Measurements from ENCODE around the gene TSPAN17.

Gene TSPAN17

DNA sequence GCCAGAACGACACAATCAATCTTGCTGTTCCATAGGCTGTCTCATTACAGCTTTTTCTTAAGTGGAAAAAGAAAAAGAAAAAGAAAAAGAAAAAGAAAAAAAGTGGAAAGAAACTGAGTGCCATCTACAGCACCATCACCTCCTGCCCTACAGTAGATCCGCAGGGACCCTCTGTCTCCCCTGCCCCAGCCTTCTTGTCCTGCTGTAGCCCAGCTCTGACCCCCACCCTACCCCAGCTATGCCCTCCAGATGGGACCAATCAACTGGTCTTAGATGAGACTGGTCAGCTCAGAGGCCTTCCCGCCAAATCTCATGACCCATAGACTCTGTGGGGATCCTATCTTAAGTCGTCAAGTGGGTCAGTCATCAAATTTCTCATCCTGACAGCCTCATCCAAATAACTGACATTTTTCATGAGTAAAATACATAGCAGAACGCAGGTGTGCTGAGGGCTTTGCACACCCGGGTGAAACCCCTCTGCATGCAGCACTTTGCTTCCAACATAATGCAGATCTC lies 34.8 kb downstream of the TSPAN17 start:
- Histone ChIP-seq H3K27me3 (peaks cover 17% of the 10 kb centered on the region), H3K9me3 (peaks cover 16% of the 10 kb centered on the region), H3K9ac (no peak overlapping the region), H3K4me3 (no peak overlapping the region), H3K4me2 (no peak overlapping the region), H3K27ac (no peak overlapping the region), H3K4me1 (peaks cover 13% of the 10 kb centered on the region), H3K36me3 (no peaks in the 10 kb centered on the region), H4K20me1 (peaks cover under 1% of the 10 kb centered on the region; the same call in 1 of the 2 replicates)
- no peak for TF ChIP-seq Cebpa-rat (IDR thresholded peaks at IDR 0.05)

DNA sequence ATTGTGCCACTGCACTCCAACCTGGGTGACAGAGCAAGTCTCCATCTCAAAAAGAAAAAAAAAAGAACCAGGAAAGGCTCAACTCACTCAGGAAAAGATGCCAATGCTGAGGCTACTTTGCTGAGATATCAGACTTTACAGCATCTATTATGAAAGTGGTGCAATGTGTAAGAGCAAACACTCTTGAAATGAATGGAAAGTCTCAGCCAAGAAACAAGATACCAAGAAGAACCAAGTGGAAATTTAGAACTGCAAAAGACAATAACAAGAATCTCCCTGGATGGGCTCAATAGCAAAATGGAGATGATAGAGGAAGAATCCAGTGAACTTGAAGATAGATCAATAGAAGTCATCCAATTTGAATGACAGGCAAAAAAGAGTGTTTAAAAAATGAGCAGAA lies 37.7 kb downstream of the TSPAN17 start:
- H3K4me2 ChIP-seq = no peak overlapping the region
- no peaks in the 10 kb centered on the region for H3K4me1 ChIP-seq
- TF ChIP-seq Cebpa-rat (IDR thresholded peaks at IDR 0.05) = no peak
- no peaks in the 10 kb centered on the region for H3K36me3 ChIP-seq
- no peaks in the 10 kb centered on the region for H4K20me1 ChIP-seq
- H3K27ac ChIP-seq = no peak overlapping the region
- H3K9me3 ChIP-seq = peaks cover 30% of the 10 kb centered on the region
- H3K9ac ChIP-seq = no peak overlapping the region
- no peak overlapping the region for H3K4me3 ChIP-seq
- H3K27me3 ChIP-seq = peaks cover 11% of the 10 kb centered on the region

DNA sequence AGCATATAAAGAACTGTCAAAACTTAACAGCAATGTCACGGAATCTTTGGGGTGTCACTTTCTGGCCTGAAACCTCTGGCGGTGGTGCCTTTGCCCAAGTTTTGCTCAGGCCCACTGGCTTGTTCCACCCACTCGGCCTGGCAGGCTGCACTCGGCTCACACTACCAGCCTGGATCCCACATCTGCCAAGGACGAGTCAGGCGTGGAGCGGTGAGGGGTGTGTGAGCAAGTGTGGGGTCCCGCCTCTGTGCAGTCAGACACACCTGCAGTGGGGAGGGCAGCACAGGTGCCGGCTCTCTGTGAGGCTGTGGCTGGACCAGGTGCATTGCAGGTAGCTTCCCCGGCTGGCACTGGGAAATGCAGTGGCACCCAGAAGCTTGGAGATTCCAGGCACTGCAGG lies 40.0 kb downstream of the TSPAN17 start:
- H3K4me1 ChIP-seq = no peaks in the 10 kb centered on the region
- TF ChIP-seq Cebpa-rat (IDR thresholded peaks at IDR 0.05) = no peak

DNA sequence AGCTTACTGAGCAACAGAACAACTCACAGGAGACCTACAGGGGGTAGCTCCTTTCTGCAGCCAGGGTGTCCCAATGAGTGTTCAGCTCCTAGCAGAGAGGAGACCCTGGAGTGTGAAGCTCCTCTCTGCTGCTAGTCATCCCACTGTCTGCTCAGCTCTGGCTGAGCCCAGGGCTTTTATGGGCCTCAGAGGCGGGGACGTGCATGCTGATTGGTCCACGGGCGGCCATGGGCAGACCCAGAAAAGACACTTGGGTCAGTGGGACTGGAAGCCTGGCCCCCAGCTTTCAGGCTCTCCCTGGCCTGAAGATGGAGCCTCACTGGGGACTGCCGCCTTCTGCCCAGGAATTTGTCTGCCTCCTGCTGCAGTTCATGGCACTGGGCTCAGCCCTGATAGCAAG lies 40.6 kb downstream of the TSPAN17 start:
- Histone ChIP-seq H3K4me2 (no peak overlapping the region), H3K27ac (no peak overlapping the region), H3K4me1 (no peaks in the 10 kb centered on the region), H3K9me3 (peaks cover 30% of the 10 kb centered on the region), H3K9ac (no peak overlapping the region), H3K27me3 (peaks cover 18% of the 10 kb centered on the region), H3K4me3 (no peak overlapping the region), H4K20me1 (peaks cover 7% of the 10 kb centered on the region; the same call in 1 of the 2 replicates), H3K36me3 (no peaks in the 10 kb centered on the region)
- TF ChIP-seq Cebpa-rat (IDR thresholded peaks at IDR 0.05) = no peak

More for the DNA sequence above, 40.0 kb downstream of the TSPAN17 start:
- peaks cover 12% of the 10 kb centered on the region for H3K27me3 ChIP-seq
- no peak overlapping the region for H3K4me3 ChIP-seq
- H3K9me3 ChIP-seq = peaks cover 30% of the 10 kb centered on the region
- H3K36me3 ChIP-seq = no peaks in the 10 kb centered on the region
- H3K27ac ChIP-seq = no peak overlapping the region
- H4K20me1 ChIP-seq = peaks cover 1% of the 10 kb centered on the region; the same call in 1 of the 2 replicates
- H3K4me2 ChIP-seq = no peak overlapping the region
- no peak overlapping the region for H3K9ac ChIP-seq

DNA sequence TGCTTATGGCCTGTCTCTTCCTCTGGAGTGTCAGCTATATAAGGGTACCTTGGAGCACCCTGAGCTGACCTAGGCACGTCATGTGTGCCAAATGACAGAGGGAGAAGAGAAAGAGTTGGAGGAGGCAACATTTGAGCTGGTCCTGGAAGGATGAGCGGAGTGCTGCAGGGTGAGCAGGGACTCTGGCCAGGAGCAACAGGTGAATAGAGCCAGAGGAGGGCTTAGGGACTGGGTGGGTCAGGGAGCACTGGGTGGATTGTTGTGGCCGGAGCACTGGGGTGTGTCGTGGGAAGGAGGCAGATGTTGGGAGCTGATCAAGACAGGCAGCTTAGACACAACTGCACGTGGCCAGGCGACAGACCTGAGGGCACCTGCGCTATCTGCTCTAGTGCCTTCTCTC lies 43.6 kb downstream of the TSPAN17 start:
- H3K27ac ChIP-seq = no peak overlapping the region
- H3K9ac ChIP-seq = no peak overlapping the region
- no peaks in the 10 kb centered on the region for H3K36me3 ChIP-seq
- peaks cover 45% of the 10 kb centered on the region for H3K27me3 ChIP-seq
- peaks cover 14% of the 10 kb centered on the region for H3K9me3 ChIP-seq
- H3K4me3 ChIP-seq = no peak overlapping the region
- peaks cover 8% of the 10 kb centered on the region; the same call in 1 of the 2 replicates for H4K20me1 ChIP-seq
- no peak for TF ChIP-seq Cebpa-rat (IDR thresholded peaks at IDR 0.05)
- no peak overlapping the region for H3K4me2 ChIP-seq
- no peaks in the 10 kb centered on the region for H3K4me1 ChIP-seq

DNA sequence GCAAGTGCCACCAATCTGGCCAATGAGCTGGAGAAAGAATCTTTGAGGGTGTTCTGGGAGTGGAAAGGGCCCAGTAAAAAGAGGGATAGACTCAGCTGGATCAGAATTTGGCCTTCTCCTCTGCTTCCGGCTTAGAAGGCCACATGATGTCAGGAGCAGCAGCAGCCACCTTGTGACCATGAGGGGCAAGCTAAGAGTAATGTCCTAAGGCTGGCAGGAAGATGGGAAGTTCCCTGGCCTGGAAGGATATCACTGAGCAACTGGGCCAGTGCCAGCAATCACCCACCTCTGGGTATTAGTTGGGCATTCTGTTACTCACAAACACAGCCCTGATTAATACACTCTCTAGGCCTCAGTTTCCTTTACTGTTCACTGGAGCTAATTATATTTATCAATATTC lies 44.2 kb downstream of the TSPAN17 start:
- Histone ChIP-seq H3K36me3 (no peaks in the 10 kb centered on the region), H3K4me1 (no peaks in the 10 kb centered on the region), H3K4me3 (no peak overlapping the region), H3K27ac (no peak overlapping the region), H4K20me1 (peaks cover 8% of the 10 kb centered on the region; the same call in 1 of the 2 replicates), H3K4me2 (no peak overlapping the region), H3K27me3 (peaks cover 46% of the 10 kb centered on the region), H3K9ac (no peak overlapping the region), H3K9me3 (peaks cover 14% of the 10 kb centered on the region)
- no peak for TF ChIP-seq Cebpa-rat (IDR thresholded peaks at IDR 0.05)

DNA sequence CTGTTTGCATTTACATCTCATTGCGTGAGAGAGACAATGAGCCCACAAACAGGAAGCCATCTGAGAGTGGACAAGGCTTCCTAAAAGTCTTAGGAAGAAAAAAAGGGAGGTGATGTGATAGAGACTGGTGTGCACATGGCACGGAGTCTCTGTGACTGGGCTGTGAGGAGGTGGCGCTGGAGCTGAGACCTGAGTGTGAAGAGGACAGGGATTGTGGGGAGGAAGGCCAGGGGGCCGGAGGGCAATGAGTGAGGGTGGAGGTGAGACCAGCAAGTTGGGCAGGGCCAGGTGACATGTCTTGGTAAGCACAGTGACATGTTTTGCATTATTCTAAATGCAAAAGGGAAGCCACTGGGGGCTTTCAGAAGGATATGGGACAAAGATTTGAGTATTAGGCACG lies 45.0 kb downstream of the TSPAN17 start:
- TF ChIP-seq Cebpa-rat (IDR thresholded peaks at IDR 0.05) = no peak
- Histone ChIP-seq H3K36me3 (no peaks in the 10 kb centered on the region), H3K27me3 (peaks cover 54% of the 10 kb centered on the region)

DNA sequence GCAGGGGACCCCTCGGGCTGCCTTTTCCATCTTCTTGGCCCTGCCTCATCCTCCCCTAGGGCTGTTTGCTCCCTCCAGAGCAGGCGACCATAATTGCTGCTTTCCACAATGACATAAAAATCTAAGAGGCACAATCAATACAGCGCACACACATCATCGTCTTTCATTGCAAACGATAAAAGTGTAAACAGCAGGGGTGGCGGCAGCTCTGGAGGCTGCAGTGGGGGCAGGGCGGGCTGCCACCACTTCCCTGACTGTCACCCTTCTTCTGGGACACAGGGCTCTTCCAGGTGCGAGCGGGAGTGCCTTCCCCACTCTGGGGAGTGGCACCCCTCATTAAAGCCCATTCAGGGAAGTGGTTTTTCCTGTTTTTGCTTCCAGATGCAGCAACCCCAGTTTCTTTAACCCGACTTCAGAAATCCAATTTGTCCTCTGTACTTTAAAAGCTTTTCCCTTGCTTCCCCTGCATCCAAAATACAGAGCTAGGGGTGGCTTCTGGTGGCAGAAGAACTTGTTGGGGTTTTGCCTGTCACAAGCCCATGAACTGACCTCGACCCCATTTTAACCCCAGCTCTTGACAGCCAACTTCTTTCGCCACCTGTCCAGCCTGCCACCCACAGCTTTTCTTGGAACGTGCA lies 45.7 kb downstream of the TSPAN17 start:
- no peak for TF ChIP-seq Cebpa-rat (IDR thresholded peaks at IDR 0.05)
- Histone ChIP-seq H3K4me3 (no peak overlapping the region), H3K36me3 (no peaks in the 10 kb centered on the region), H3K27ac (no peak overlapping the region), H3K27me3 (peaks cover 61% of the 10 kb centered on the region), H3K4me1 (no peaks in the 10 kb centered on the region), H3K9ac (no peak overlapping the region), H3K4me2 (no peak overlapping the region), H4K20me1 (peaks cover 8% of the 10 kb centered on the region; the same call in 1 of the 2 replicates), H3K9me3 (peaks cover 5% of the 10 kb centered on the region)

More for the DNA sequence above, 45.0 kb downstream of the TSPAN17 start:
- Histone ChIP-seq H3K9me3 (peaks cover 12% of the 10 kb centered on the region), H3K27ac (no peak overlapping the region), H4K20me1 (peaks cover 8% of the 10 kb centered on the region; the same call in 1 of the 2 replicates), H3K4me3 (no peak overlapping the region), H3K4me2 (no peak overlapping the region), H3K4me1 (no peaks in the 10 kb centered on the region), H3K9ac (no peak overlapping the region)

DNA sequence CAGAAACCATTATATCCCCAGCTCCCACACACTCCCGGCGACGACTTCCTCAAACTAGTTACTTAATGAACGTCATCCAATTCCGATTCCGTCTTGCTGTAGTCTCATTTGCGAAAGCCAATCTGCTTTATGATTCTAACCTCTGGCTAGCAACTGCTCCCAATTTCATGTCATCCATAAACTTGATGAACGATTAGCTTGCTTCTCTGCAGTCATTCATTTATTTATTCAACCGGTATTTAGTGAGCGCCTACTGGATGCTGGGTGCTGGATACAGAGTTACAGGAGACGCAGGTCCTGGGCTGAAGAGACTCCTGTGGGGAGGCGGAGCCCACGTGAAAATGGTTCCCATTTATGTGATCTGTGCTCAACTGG lies 46.2 kb downstream of the TSPAN17 start:
- Histone ChIP-seq H3K36me3 (no peaks in the 10 kb centered on the region), H3K27ac (no peak overlapping the region), H4K20me1 (peaks cover 8% of the 10 kb centered on the region; the same call in 1 of the 2 replicates)

DNA sequence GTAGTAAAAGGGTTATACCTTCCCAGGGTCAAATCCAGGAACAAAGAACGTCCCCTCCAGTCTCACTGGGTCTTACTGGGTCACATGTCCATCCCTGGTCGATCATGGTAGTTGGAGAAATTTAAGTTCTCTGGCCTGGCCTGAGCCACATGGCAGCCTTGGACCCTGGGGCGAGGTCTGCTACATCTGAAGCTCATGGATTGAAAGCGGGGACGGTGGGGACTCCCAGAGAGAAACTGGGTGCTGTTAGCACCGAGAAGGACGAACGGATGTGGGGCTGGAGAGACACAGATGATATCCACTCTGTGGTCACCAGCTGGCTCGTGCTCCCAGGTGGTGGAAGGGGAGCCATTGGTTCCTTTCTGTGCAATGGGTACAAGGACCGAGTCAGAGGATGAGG lies 46.9 kb downstream of the TSPAN17 start:
- Histone ChIP-seq H3K4me3 (no peak overlapping the region), H3K27ac (no peak overlapping the region), H3K9me3 (no peaks in the 10 kb centered on the region), H3K4me2 (no peak overlapping the region), H3K9ac (no peak overlapping the region), H4K20me1 (peaks cover 8% of the 10 kb centered on the region; the same call in 1 of the 2 replicates), H3K27me3 (peaks cover 73% of the 10 kb centered on the region), H3K36me3 (no peaks in the 10 kb centered on the region), H3K4me1 (no peaks in the 10 kb centered on the region)
- TF ChIP-seq Cebpa-rat (IDR thresholded peaks at IDR 0.05) = no peak

More for the DNA sequence above, 46.2 kb downstream of the TSPAN17 start:
- Histone ChIP-seq H3K4me3 (no peak overlapping the region), H3K9ac (no peak overlapping the region), H3K4me1 (no peaks in the 10 kb centered on the region), H3K4me2 (no peak overlapping the region), H3K9me3 (peaks cover under 1% of the 10 kb centered on the region), H3K27me3 (peaks cover 66% of the 10 kb centered on the region)
- TF ChIP-seq Cebpa-rat (IDR thresholded peaks at IDR 0.05) = no peak

Data from BLaER1 (cell line).